ENCODE measurements around the gene FGFR2.

DNA sequence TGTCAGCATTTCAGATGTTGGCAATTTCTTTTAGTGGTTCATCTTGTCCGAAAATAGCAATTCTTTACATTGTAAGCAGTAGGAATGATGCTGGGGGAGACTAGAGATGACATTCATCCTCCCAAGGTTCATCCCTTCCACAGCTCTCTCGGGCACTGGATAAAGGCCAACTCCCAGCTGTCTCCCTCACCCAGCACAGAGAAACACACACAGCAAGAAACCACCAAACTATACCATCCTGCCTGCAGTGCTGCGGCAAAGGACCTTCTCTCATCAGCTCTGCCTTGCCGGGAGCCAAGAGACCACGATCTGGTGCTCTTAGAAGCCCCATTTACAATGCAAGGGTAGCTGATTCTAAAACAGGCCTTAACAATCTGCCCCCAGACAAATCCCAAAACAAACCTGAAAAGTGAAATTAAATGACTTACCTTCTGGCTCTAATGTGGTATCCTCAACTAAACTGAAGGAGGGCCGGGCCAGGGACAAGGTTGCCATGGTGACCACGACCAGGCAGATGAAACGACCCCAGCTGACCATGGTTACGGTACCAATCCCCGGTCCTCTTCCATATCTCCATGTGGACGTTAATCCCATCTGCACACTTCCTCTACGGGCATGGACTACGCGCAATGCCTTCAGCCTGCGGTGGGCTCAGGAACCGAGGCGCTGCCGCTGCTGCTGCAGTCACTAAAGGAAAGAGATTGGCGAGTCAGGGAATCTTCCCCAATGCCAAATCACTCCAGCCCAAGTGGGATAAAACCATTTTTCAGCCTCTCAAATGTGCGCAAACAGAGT is 4.8 kb downstream of the FGFR2 start:
- TF ChIP-seq CTCF (conservative IDR thresholded peaks at IDR 0.05; ENCODE audit: low read length) (no peak), EZH2phosphoT487 (IDR thresholded peaks at IDR 0.05; ENCODE audit: borderline replicate concordance, low read depth, low read length) (no peak)

Measured in OCI-LY7 (cell line).